CD14-positive monocyte (primary cell): ENCODE measurements around the gene MAGEF1. TPM values are rescaled to one million over a fixed set of nuclear protein-coding genes. Genes with fewer than 3 reads are reported as not detected.

Experiments
- DNase-seq, 3 donors: peaks; one replicate each; pipeline ENCODE4 v3.0.0-alpha.2; 2011 to 2022
- H2AFZ ChIP-seq: 2 replicates; pipeline ENCODE4 v1.6.0; 2012; ENCODE audit warnings: mild to moderate bottlenecking, low read depth, low read length, inconsistent platforms; ENCODE audit not compliant: insufficient read depth, poor library complexity, severe bottlenecking
- H3K27ac ChIP-seq, 2 donors: 1 replicate in 1 of 2; 2 replicates in 1 of 2; pipeline ENCODE4 v1.5.1; 2012 to 2013; ENCODE audit warnings: low read length in 2 of 2, control low read depth in 1 of 2, inconsistent platforms in 1 of 2, low read depth in 1 of 2, mild to moderate bottlenecking in 1 of 2
- H3K27me3 ChIP-seq, 2 donors: one replicate each; pipeline versions ENCODE4 v1.6.0 to v1.6.1; 2011 to 2013; ENCODE audit warnings: low read length in 2 of 2; ENCODE audit not compliant: control insufficient read depth in 2 of 2, insufficient read depth in 2 of 2
- H3K36me3 ChIP-seq, 2 donors: replicated peaks in 1 of 2; 1 replicate in 1 of 2; 2 replicates in 1 of 2; pipeline versions ENCODE4 v1.5.1 to v1.6.1; 2012 to 2013; ENCODE audit warnings: low read length in 2 of 2, control low read depth in 1 of 2, inconsistent platforms in 1 of 2, mild to moderate bottlenecking in 1 of 2; ENCODE audit not compliant: insufficient read depth in 2 of 2, control insufficient read depth in 1 of 2
- H3K4me1 ChIP-seq, 2 donors: 1 replicate in 1 of 2; 2 replicates in 1 of 2; pipeline versions ENCODE4 v1.5.1 to v1.6.1; 2012 to 2013; ENCODE audit warnings: low read length in 2 of 2, control low read depth in 1 of 2, inconsistent platforms in 1 of 2, mild to moderate bottlenecking in 1 of 2, moderate library complexity in 1 of 2; ENCODE audit not compliant: insufficient read depth in 2 of 2, control insufficient read depth in 1 of 2
- H3K4me2 ChIP-seq: replicated peaks from 2 replicates; pipeline ENCODE3; 2012; ENCODE audit warnings: low read length, moderate library complexity, mild to moderate bottlenecking; ENCODE audit not compliant: poor library complexity, severe bottlenecking; ENCODE audit errors: extremely low read depth
- H3K4me3 ChIP-seq, 3 experiments: fragments of 200-600 bp in 1 of 3; sonication (generic) in 1 of 3; replicated peaks in 1 of 3; 1 replicate in 2 of 3; 2 replicates in 1 of 3; pipeline ENCODE4 v1.5.1; 2011 to 2013; ENCODE audit warnings: low read length in 3 of 3, mild to moderate bottlenecking in 3 of 3, control low read depth in 2 of 3, low read depth in 2 of 3, inconsistent platforms in 1 of 3, moderate library complexity in 1 of 3
- H3K79me2 ChIP-seq: 2 replicates; pipeline ENCODE4 v1.6.0; 2012; ENCODE audit warnings: mild to moderate bottlenecking, control low read depth, inconsistent platforms, low read length, moderate library complexity; ENCODE audit not compliant: insufficient read depth
- H3K9ac ChIP-seq: 2 replicates; pipeline ENCODE4 v1.6.0; 2017; ENCODE audit warnings: low read length, mild to moderate bottlenecking; ENCODE audit not compliant: insufficient read depth, poor library complexity, severe bottlenecking
- H3K9me3 ChIP-seq, 2 donors: replicated peaks in 1 of 2; 1 replicate in 1 of 2; 2 replicates in 1 of 2; pipeline versions ENCODE4 v1.5.1 to v1.6.1; 2012 to 2013; ENCODE audit warnings: low read length in 2 of 2, control low read depth in 1 of 2; ENCODE audit not compliant: control insufficient read depth in 1 of 2, insufficient read depth in 1 of 2
- H4K20me1 ChIP-seq: 2 replicates; pipeline ENCODE4 v1.6.0; 2012; ENCODE audit warnings: mild to moderate bottlenecking, low read length, control low read depth, moderate library complexity; ENCODE audit not compliant: insufficient read depth
- H3K27ac Mint-ChIP-seq, 7 donors: one replicate each; pipeline ENCODE4 v1.8.0; 2020; ENCODE audit warnings: mild to moderate bottlenecking in 7 of 7, mixed read lengths in 7 of 7, moderate library complexity in 6 of 7, inconsistent platforms in 2 of 7
- H3K27me3 Mint-ChIP-seq, 3 donors: one replicate each; pipeline ENCODE4 v1.8.0; 2021 to 2022; ENCODE audit warnings: low read depth in 3 of 3, mild to moderate bottlenecking in 3 of 3, mixed read lengths in 3 of 3, moderate library complexity in 3 of 3, inconsistent platforms in 1 of 3
- H3K36me3 Mint-ChIP-seq, 2 donors: one replicate each; pipeline ENCODE4 v1.8.0; 2020; ENCODE audit warnings: mixed read lengths in 2 of 2, inconsistent platforms in 1 of 2, mild to moderate bottlenecking in 1 of 2
- H3K4me1 Mint-ChIP-seq: one replicate; pipeline ENCODE4 v1.8.0; 2020; ENCODE audit warnings: mild to moderate bottlenecking, mixed read lengths
- H3K4me3 Mint-ChIP-seq, 2 donors: one replicate each; pipeline ENCODE4 v1.8.0; 2020; ENCODE audit warnings: mild to moderate bottlenecking in 2 of 2, mixed read lengths in 2 of 2, moderate library complexity in 1 of 2
- H3K9me3 Mint-ChIP-seq, 7 donors: one replicate each; pipeline ENCODE4 v1.8.0; 2020 to 2022; ENCODE audit warnings: mixed read lengths in 7 of 7, mild to moderate bottlenecking in 6 of 7, moderate library complexity in 6 of 7, inconsistent platforms in 2 of 7
- WGBS: methylation state at CpG from one replicate; pipeline ENCODE4 v1.1.5; 2013; ENCODE audit warnings: missing lambda C conversion rate; ENCODE audit not compliant: insufficient coverage; 5-methylcytosine and 5-hydroxymethylcytosine counted together
- intact Hi-C, 2 donors: fragments of 100-400 bp; cut with micrococcal nuclease; formaldehyde crosslinking; loops; one replicate each; pipeline versions ENCODE4 v1.15.0 to v1.15.1; 2023
- polyA plus RNA-seq, 3 donors: library from polyadenylated mRNA; depleted of rRNA in 1 of 3; unstranded in 2 of 3; stranded (reverse) in 1 of 3; fragments of 300-500 nt in 2 of 3; fragments of >200 nt in 1 of 3; fragmentation: Illumina TruSeq in 2 of 3; gene quantifications; 1 replicate in 2 of 3; 2 replicates in 1 of 3; pipeline ENCODE4 v1.2.3, GENCODE V29; 2012 to 2021
- TF ChIP-seq, protein P1 (sequence below): fragments of 200-600 bp; IDR thresholded peaks from one replicate; pipeline ENCODE4 v1.8.0; 2022; ENCODE audit warnings: antibody characterized with exemption, mild to moderate bottlenecking

MAGEF1 gene
- polyA plus RNA-seq, 3 donors = 1.7 to 14.8 (median 12.2) TPM

DNA sequence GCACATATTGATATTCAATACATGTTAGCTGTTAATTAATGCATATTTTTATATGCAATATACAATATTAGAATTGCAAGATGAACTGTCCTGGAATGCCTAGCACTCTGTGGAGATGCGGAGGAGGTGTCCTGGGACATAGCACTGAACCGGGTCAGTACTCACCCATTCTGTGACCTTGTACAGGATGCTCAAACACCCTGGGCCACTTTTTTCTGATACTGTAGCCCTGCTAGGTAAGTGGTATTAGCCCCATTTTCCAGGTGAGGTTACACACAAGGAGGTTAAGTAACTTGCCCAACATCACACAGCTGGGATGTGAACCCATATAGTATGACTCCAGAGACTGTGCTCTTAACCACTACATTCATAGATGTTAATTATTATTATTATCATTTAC, 1.7 kb upstream of the MAGEF1 start:
- Histone ChIP-seq H3K9me3 (no peaks in the 10 kb centered on the region), H3K79me2 (peaks cover 18% of the 10 kb centered on the region), H3K27ac (no peak overlapping the region), H3K27me3 (no peaks in the 10 kb centered on the region), H3K36me3 (no peaks in the 10 kb centered on the region), H2AFZ (no peak overlapping the region), H3K9ac (no peak overlapping the region), H3K4me1 (peaks cover 47 to 54% of the 10 kb centered on the region in 2 donors), H3K4me2 (no peak overlapping the region), H4K20me1 (no peaks in the 10 kb centered on the region), H3K4me3 (no peak overlapping the region)
- TF ChIP-seq, protein P1, sequence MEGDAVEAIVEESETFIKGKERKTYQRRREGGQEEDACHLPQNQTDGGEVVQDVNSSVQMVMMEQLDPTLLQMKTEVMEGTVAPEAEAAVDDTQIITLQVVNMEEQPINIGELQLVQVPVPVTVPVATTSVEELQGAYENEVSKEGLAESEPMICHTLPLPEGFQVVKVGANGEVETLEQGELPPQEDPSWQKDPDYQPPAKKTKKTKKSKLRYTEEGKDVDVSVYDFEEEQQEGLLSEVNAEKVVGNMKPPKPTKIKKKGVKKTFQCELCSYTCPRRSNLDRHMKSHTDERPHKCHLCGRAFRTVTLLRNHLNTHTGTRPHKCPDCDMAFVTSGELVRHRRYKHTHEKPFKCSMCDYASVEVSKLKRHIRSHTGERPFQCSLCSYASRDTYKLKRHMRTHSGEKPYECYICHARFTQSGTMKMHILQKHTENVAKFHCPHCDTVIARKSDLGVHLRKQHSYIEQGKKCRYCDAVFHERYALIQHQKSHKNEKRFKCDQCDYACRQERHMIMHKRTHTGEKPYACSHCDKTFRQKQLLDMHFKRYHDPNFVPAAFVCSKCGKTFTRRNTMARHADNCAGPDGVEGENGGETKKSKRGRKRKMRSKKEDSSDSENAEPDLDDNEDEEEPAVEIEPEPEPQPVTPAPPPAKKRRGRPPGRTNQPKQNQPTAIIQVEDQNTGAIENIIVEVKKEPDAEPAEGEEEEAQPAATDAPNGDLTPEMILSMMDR = no peak
- Mint-ChIP-seq H3K27ac (no peak overlapping the region), H3K4me3 (no peak overlapping the region), H3K4me1 (peaks cover 44% of the 10 kb centered on the region), H3K27me3 (peaks cover 1 to 6% (median 2%) of the 10 kb centered on the region in 3 donors), H3K9me3 (peaks cover 0 to 5% (median 0%) of the 10 kb centered on the region in 7 donors), H3K36me3 (peaks cover 0 to 4% of the 10 kb centered on the region in 2 donors)
- no peak for DNase-seq
- WGBS = no CpG with 5 or more reads among the region's 2 CpGs
- intact Hi-C loops = loop anchor here (10.0 kb wide), 2 partner anchors 51 to 129 kb away; no protein-coding TSS in a partner anchor

DNA sequence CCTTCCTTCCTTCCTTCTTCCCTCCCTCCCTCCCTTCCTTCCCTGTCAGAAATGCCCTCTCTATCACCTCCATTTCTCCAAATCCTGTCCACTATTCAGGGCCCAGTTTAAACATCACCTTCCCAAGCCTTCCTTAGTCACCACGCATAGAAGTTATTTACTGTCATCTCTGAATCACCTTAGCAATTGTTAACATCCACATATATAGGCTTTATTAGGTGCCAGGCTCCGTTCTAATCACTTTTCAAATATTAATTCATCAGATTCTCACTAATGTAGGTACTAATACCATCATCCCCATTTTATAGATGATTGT, 1.1 kb upstream of the MAGEF1 start:
- no peak overlapping the region for H3K4me3 Mint-ChIP-seq
- no peaks in the 10 kb centered on the region for H3K27me3 ChIP-seq
- H3K9me3 ChIP-seq = no peaks in the 10 kb centered on the region
- no peak overlapping the region for H2AFZ ChIP-seq
- peaks cover 44% of the 10 kb centered on the region for H3K4me1 Mint-ChIP-seq
- H3K4me2 ChIP-seq = no peak overlapping the region
- WGBS = 78% methylated on average over 1 of the region's 2 CpGs
- DNase-seq = no peak
- peaks cover 18% of the 10 kb centered on the region for H3K79me2 ChIP-seq
- no peaks in the 10 kb centered on the region for H3K36me3 ChIP-seq
- no peak overlapping the region for H3K4me3 ChIP-seq
- H4K20me1 ChIP-seq = no peaks in the 10 kb centered on the region
- no peak overlapping the region for H3K9ac ChIP-seq
- peaks cover 0 to 4% of the 10 kb centered on the region in 2 donors for H3K36me3 Mint-ChIP-seq
- peak overlapping the region in 5 of 7 donors; percentile 50 to 80 (median 61) for H3K27ac Mint-ChIP-seq
- TF ChIP-seq, protein P1 = no peak
- H3K9me3 Mint-ChIP-seq = peaks cover 0 to 5% (median 0%) of the 10 kb centered on the region in 7 donors
- peaks cover 47 to 54% of the 10 kb centered on the region in 2 donors for H3K4me1 ChIP-seq
- peak overlapping the region in 1 of 2 donors; percentile 38 for H3K27ac ChIP-seq
- intact Hi-C loops = loop anchor here (10.0 kb wide), 2 partner anchors 52 to 128 kb away; no protein-coding TSS in a partner anchor
- peaks cover 1 to 6% (median 2%) of the 10 kb centered on the region in 3 donors for H3K27me3 Mint-ChIP-seq
